Activated CD8-positive, alpha-beta T cell treated with anti-CD3 and anti-CD28 coated beads, Interleukin-2, amount 10 ng/mL, durations not matched to agents 7 days and 5 days (primary cell): ENCODE data around the gene NTSR1. TPM values are rescaled to one million over a fixed set of nuclear protein-coding genes. Genes with fewer than 3 reads are reported as not detected.

ENCODE experiments used
- ATAC-seq: fragments of 150-1000 bp; cut with Tn5 transposase; one replicate; pipeline ENCODE4 v1.10.0; 2021; ENCODE audit warnings: moderate library complexity
- CTCF ChIA-PET: fragments of 350-600 bp; sonication (Branson Sonifier 250); formaldehyde crosslinking; loops from one replicate; lab custom pipeline; 2021; ENCODE audit warnings: antibody characterized with exemption; lab: Charles Lee
- POLR2A ChIA-PET: fragments of 350-600 bp; sonication (Branson Sonifier 250); formaldehyde crosslinking; loops from one replicate; lab custom pipeline; 2021; ENCODE audit warnings: antibody characterized with exemption; lab: Charles Lee
- DNase-seq: peaks from one replicate; pipeline ENCODE4 v3.0.0-alpha.2; 2020
- H3K27ac Mint-ChIP-seq: one replicate; pipeline ENCODE4 v1.8.0; 2021; ENCODE audit warnings: mild to moderate bottlenecking, mixed read lengths
- H3K27me3 Mint-ChIP-seq: one replicate; pipeline ENCODE4 v1.8.0; 2021; ENCODE audit warnings: low read depth, mixed read lengths
- H3K36me3 Mint-ChIP-seq: one replicate; pipeline ENCODE4 v1.8.0; 2021; ENCODE audit warnings: low read depth, mixed read lengths
- H3K4me1 Mint-ChIP-seq: one replicate; pipeline ENCODE4 v1.8.0; 2021; ENCODE audit warnings: low read depth, mixed read lengths
- H3K4me3 Mint-ChIP-seq: one replicate; pipeline ENCODE4 v1.8.0; 2021; ENCODE audit warnings: mild to moderate bottlenecking, mixed read lengths
- H3K9me3 Mint-ChIP-seq: one replicate; pipeline ENCODE4 v1.8.0; 2022; ENCODE audit warnings: mixed read lengths; ENCODE audit not compliant: insufficient read depth
- total RNA-seq, 2 experiments: library from RNA; stranded (reverse); gene quantifications; one replicate each; pipeline ENCODE4 v1.2.3, GENCODE V29; 2021

The NTSR1 gene
- total RNA-seq, 2 experiments from 2014 or later: 0.13 to 0.21 TPM

GRCh38 chr20:62723768-62724450, 15.3 kb downstream of the NTSR1 start:
- Mint-ChIP-seq H3K36me3 (peaks cover 10% of the 10 kb centered on the region), H3K9me3 (peaks cover 14% of the 10 kb centered on the region), H3K4me3 (no peak overlapping the region), H3K27ac (no peak overlapping the region), H3K27me3 (peaks cover 20% of the 10 kb centered on the region), H3K4me1 (peaks cover 27% of the 10 kb centered on the region)
- ATAC-seq: no peak
- ChIA-PET CTCF (no interaction called here), POLR2A (no interaction called here)
- no peak for DNase-seq

DNA sequence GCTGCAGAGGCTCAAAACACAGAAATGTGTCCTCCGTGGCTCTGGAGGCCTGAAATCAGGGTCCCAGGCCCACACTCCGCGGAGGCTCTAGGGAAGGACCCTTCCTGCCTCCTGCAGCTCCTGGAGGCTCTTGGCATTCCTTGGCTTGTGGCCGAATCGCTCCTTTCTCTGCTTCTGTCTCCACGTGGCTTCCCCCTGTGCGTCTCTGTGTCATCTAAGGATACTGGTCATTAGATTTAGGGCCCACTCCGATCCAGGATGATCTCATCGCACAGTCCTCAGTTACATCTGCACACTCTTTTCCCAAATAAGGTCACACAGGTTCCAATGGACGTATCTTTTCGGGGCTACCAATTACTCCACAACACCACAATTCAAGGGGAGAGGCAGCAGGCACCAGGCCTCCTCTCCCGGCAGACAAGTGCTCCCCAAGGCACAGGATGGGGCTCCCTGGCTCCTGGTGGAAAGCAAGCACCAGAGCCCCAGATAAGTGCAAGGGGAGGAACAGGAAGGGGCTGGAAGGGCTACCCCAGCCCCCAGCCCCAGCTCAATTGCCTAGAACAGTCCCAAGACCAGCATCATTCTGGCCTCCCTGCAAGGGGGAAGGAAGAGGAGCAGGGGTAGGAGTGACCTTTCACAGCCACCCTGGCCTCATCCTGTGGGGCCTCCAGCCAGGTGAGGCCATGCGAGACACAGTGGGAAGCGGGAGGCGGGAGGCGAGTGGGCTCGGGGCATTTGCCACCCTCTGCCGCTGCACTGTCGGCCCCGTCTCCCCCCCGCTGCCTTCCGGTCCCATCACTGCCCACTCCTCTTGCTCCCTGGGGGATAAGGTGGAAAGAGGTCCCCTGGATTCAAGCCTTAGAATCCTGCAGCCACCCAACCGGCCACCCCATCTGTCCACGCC, 16.3 kb downstream of the NTSR1 start:
- ATAC-seq (no peak), DNase-seq (no peak)
- Mint-ChIP-seq H3K4me1 (peaks cover 31% of the 10 kb centered on the region), H3K36me3 (peaks cover 10% of the 10 kb centered on the region), H3K9me3 (peaks cover 14% of the 10 kb centered on the region), H3K27me3 (peaks cover 21% of the 10 kb centered on the region), H3K4me3 (no peak overlapping the region), H3K27ac (no peak overlapping the region)
- POLR2A ChIA-PET: no interaction called here
- CTCF ChIA-PET: no interaction called here

DNA sequence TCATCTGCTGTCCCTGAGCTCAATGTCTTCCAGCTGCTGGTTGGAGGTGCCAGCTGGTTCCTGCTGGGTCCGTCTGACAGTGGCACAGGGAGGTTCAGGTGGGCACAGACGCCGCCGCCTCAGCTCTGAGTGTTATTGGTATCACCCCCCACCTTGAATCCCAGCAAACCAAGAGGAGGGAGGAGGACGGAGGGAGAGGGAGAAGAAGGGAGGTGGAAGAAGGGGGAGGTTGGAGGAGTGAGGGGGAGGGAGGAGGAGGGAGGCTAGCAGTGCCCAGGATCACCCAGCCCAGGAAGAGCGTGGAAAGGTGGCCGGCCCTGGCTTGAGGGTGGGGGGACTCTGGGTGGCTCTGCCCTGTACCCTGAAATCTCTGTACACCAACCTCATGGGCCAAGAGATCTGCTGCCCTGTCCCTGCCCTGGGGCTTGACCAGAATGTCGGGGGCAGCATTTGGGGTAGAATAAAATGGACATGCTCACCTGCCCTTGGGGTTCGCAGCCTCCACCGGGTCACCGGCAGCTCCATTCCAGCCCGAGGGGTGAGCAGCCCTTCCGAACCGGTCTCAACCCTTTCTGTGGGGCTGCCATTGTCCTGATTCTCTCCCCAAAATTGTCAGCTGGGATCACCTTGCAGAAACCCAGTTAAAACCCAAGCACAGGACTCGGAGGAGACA, 17.1 kb downstream of the NTSR1 start:
- Mint-ChIP-seq H3K4me3 (no peak overlapping the region), H3K27ac (no peak overlapping the region), H3K4me1 (peaks cover 31% of the 10 kb centered on the region), H3K27me3 (peaks cover 26% of the 10 kb centered on the region), H3K36me3 (peaks cover 10% of the 10 kb centered on the region), H3K9me3 (peaks cover 9% of the 10 kb centered on the region)
- POLR2A ChIA-PET: no interaction called here
- ATAC-seq (no peak), DNase-seq (no peak)
- CTCF ChIA-PET: no interaction called here

DNA sequence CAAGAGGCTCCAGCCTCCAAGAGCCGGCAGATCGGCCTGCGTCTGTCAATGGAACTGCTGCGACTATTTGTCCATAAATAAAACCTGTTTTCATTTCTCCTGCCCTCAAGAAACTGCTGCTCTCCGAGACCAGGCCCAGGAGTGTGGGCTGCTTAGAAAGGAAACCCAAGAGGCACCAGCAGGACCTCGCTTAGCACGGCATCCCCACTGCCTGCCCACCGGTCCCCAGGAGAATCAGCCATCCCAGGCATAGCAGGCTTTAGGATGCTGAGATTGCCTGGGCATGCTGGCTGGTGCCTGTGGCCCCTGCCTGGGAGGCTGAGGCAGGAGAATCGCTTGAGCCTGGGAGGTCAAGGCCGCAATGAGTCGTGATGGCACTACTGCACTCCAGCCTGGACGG, 17.6 kb downstream of the NTSR1 start:
- DNase-seq (no peak), ATAC-seq (no peak)
- Mint-ChIP-seq H3K9me3 (peaks cover 7% of the 10 kb centered on the region), H3K36me3 (peaks cover 10% of the 10 kb centered on the region), H3K27me3 (peaks cover 28% of the 10 kb centered on the region), H3K4me1 (peaks cover 31% of the 10 kb centered on the region), H3K4me3 (no peak overlapping the region), H3K27ac (no peak overlapping the region)
- ChIA-PET POLR2A (no interaction called here), CTCF (no interaction called here)

- POLR2A ChIA-PET: no interaction called here
- no peak for DNase-seq
Observed at GRCh38 chr20:62726716-62727583, 18.3 kb downstream of the NTSR1 start.

GRCh38 chr20:62727584-62728027, 19.0 kb downstream of the NTSR1 start:
- no peaks in the 10 kb centered on the region for H3K36me3 Mint-ChIP-seq
- POLR2A ChIA-PET: interaction anchor here (0.9 kb wide), 1 partner anchor 12 kb away, joined by 3 read pairs; no protein-coding TSS in a partner anchor
- no peaks in the 10 kb centered on the region for H3K9me3 Mint-ChIP-seq
- peaks cover 32% of the 10 kb centered on the region for H3K4me1 Mint-ChIP-seq
- CTCF ChIA-PET: no interaction called here
- ATAC-seq (no peak), DNase-seq (no peak)
- H3K4me3 Mint-ChIP-seq: no peak overlapping the region
- peaks cover 17% of the 10 kb centered on the region for H3K27me3 Mint-ChIP-seq
- H3K27ac Mint-ChIP-seq: peak overlapping the region; percentile 86

More at GRCh38 chr20:62726716-62727583, 18.3 kb downstream of the NTSR1 start:
- ATAC-seq: no peak
- CTCF ChIA-PET: no interaction called here
- Mint-ChIP-seq H3K4me1 (peaks cover 26% of the 10 kb centered on the region), H3K4me3 (no peak overlapping the region), H3K27me3 (peaks cover 23% of the 10 kb centered on the region), H3K9me3 (peaks cover under 1% of the 10 kb centered on the region), H3K27ac (peak overlapping the region; percentile 34), H3K36me3 (peaks cover 4% of the 10 kb centered on the region)

DNA sequence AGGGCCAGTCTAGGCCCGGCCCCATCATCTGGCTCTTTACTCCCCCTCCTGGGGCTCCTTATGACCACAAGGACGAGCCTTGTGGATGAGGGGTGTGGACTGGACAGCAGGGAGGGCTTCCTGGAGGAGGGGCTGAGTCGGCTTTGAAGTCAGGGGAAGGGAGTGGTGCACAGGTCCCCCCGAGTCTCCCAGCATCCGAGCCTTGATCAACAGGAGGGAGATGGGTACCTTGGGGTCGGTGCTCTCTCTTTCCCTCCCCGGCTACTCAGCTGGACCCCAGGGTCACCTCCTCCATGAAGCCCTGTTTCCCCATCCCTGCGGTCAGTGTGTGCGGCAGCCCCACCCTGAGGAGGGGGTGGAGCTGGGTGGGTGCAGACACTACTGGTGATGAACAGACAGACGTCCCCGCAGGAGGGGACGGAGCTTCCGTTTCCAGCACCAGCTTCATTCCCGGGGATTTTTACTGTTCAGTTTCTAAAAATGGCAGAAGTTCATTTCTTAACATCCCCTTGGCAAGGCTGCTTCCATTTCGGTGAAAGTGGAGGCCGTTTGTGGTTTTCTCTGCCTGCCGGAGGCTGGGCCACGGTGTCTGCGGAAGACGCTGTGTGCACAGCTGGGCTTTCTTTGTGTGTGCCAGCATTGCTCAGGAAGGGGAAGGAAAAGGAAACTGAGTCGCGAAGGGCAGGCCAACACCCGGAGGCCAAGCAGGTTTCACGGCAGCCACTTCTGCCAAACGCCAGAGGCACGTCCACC, 19.6 kb downstream of the NTSR1 start:
- Mint-ChIP-seq H3K27me3 (peaks cover 15% of the 10 kb centered on the region), H3K9me3 (no peaks in the 10 kb centered on the region), H3K27ac (peak overlapping the region; percentile 86), H3K36me3 (no peaks in the 10 kb centered on the region), H3K4me1 (peaks cover 37% of the 10 kb centered on the region), H3K4me3 (peak overlapping the region; percentile 49)
- CTCF ChIA-PET: interaction anchor here (1.4 kb wide), 1 partner anchor 42 kb away, joined by 3 read pairs; no protein-coding TSS in a partner anchor
- peak; percentile 48 for ATAC-seq
- peak; percentile 35 for DNase-seq
- POLR2A ChIA-PET: interaction anchor here (0.6 to 0.9 kb wide), 2 partner anchors 11 to 12 kb away, joined by 3 to 4 read pairs; no protein-coding TSS in a partner anchor

GRCh38 chr20:62728781-62729300, 20.2 kb downstream of the NTSR1 start:
- ChIA-PET POLR2A (interaction anchor here (0.6 kb wide), 1 partner anchor 11 kb away, joined by 4 read pairs; no protein-coding TSS in a partner anchor), CTCF (interaction anchor here (1.4 kb wide), 1 partner anchor 43 kb away, joined by 3 read pairs; no protein-coding TSS in a partner anchor)
- DNase-seq (no peak), ATAC-seq (no peak)
- H3K27me3 Mint-ChIP-seq: peaks cover 15% of the 10 kb centered on the region
- H3K4me3 Mint-ChIP-seq: peak overlapping the region; percentile 49
- H3K9me3 Mint-ChIP-seq: no peaks in the 10 kb centered on the region
- H3K36me3 Mint-ChIP-seq: no peaks in the 10 kb centered on the region
- peak overlapping the region; percentile 86 for H3K27ac Mint-ChIP-seq
- peaks cover 39% of the 10 kb centered on the region for H3K4me1 Mint-ChIP-seq

DNA sequence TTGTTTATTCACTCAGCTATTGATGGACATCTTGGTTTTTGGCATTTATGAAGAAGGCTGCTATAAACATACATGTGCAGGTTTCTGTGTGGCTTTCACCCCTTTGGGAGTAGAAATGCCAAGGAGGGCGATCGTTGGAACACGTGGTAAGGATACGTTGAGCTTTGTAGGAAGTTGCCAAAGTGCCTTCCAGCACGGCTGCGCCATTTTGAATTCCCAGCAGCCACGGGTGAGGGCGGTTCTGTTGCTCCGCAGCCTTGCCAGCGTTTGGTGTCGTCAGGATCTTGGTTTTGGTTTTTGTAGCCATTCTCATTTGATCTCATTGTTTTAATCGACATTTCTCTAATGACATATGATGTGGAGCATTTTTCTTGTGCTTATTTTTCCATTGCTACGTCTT, 21.8 kb downstream of the NTSR1 start:
- Mint-ChIP-seq H3K36me3 (no peaks in the 10 kb centered on the region), H3K4me3 (no peak overlapping the region), H3K27me3 (peaks cover 15% of the 10 kb centered on the region), H3K4me1 (peaks cover 42% of the 10 kb centered on the region), H3K27ac (no peak overlapping the region), H3K9me3 (no peaks in the 10 kb centered on the region)
- CTCF ChIA-PET: no interaction called here
- DNase-seq (no peak), ATAC-seq (no peak)
- POLR2A ChIA-PET: no interaction called here

GRCh38 chr20:62732031-62732760, 23.6 kb downstream of the NTSR1 start:
- H3K27ac Mint-ChIP-seq: no peak overlapping the region
- POLR2A ChIA-PET: no interaction called here

More at GRCh38 chr20:62732031-62732760, 23.6 kb downstream of the NTSR1 start:
- DNase-seq: no peak
- CTCF ChIA-PET: no interaction called here
- Mint-ChIP-seq H3K4me3 (no peak overlapping the region), H3K4me1 (peaks cover 55% of the 10 kb centered on the region), H3K9me3 (no peaks in the 10 kb centered on the region), H3K36me3 (no peaks in the 10 kb centered on the region), H3K27me3 (peaks cover 15% of the 10 kb centered on the region)
- ATAC-seq: no peak
